ACC112 (cell line): Measurements from ENCODE around the gene TPM4.
"Not testable (repeated sequence)": the region's sequence is repeated elsewhere in the genome, so short reads cannot be mapped to it uniquely, and the experiment has no call there.

ENCODE experiments used
- H2AFZ ChIP-seq: fragments of 200-600 bp; sonication (generic); one replicate; pipeline ENCODE4 v1.6.0; 2017; ENCODE audit warnings: antibody characterized with exemption, low read length; ENCODE audit not compliant: unreplicated experiment
- H3K27ac ChIP-seq: fragments of 200-600 bp; sonication (generic); 2 replicates; pipeline ENCODE4 v1.5.1; 2014; ENCODE audit warnings: low read depth, mild to moderate bottlenecking, antibody characterized with exemption, low read length, moderate library complexity
- H3K27me3 ChIP-seq: fragments of 200-600 bp; sonication (generic); 2 replicates; pipeline ENCODE4 v1.6.1; 2014; ENCODE audit warnings: mild to moderate bottlenecking, antibody characterized with exemption, low read length, moderate library complexity, mixed read lengths; ENCODE audit not compliant: insufficient read depth
- H3K36me3 ChIP-seq: fragments of 200-600 bp; sonication (generic); 2 replicates; pipeline ENCODE4 v1.6.1; 2016; ENCODE audit warnings: mild to moderate bottlenecking, antibody characterized with exemption, low read length, moderate library complexity, mixed read lengths; ENCODE audit not compliant: insufficient read depth
- H3K4me1 ChIP-seq: fragments of 200-600 bp; sonication (generic); one replicate; pipeline ENCODE4 v1.6.1; 2016; ENCODE audit warnings: low read length, mixed read lengths; ENCODE audit not compliant: insufficient read depth, unreplicated experiment, control insufficient read depth
- H3K4me3 ChIP-seq: fragments of 200-600 bp; sonication (generic); 2 replicates; pipeline ENCODE4 v1.5.1; 2014; ENCODE audit warnings: mild to moderate bottlenecking, low read depth, low read length
- H3K79me2 ChIP-seq: fragments of 200-600 bp; sonication (generic); one replicate; pipeline ENCODE4 v1.6.0; 2016; ENCODE audit warnings: low read length; ENCODE audit not compliant: control insufficient read depth, unreplicated experiment, insufficient read depth

TPM4 gene

GRCh38 chr19:16076154-16076957 is at the start of gene TPM4:
TPM4 (plus strand) TSS chr19:16076495; CDS start chr19:16076566, 71 bp downstream.
- no peaks in the 10 kb centered on the region for H3K27me3 ChIP-seq
- peak within 1 kb of the TSS; percentile 100 for H3K27ac ChIP-seq
- H3K4me3 ChIP-seq, result peak within 1 kb of the TSS; percentile 97
- H3K4me1 ChIP-seq, result peaks cover 21% of the 10 kb centered on the region
- H3K36me3 ChIP-seq, result peaks cover 14% of the 10 kb centered on the region
- H2AFZ ChIP-seq, result no peak within 1 kb of the TSS
- peaks cover 70% of the 10 kb centered on the region for H3K79me2 ChIP-seq

GRCh38 chr19:16026756-16027155 is 49.5 kb upstream of the TPM4 start:
- Histone ChIP-seq H3K4me1 (peaks cover 3% of the 10 kb centered on the region), H3K4me3 (no peak overlapping the region), H3K27me3 (no peaks in the 10 kb centered on the region), H2AFZ (no peak overlapping the region), H3K79me2 (no peaks in the 10 kb centered on the region), H3K27ac (no peak overlapping the region), H3K36me3 (no peaks in the 10 kb centered on the region)

- H3K79me2 ChIP-seq, result no peaks in the 10 kb centered on the region
- H3K27me3 ChIP-seq, result no peaks in the 10 kb centered on the region
- peaks cover 3% of the 10 kb centered on the region for H3K4me1 ChIP-seq
- H3K4me3 ChIP-seq, result no peak overlapping the region
- H3K36me3 ChIP-seq, result no peaks in the 10 kb centered on the region
- no peak overlapping the region for H3K27ac ChIP-seq
- H2AFZ ChIP-seq, result no peak overlapping the region
These were observed 48.8 kb upstream of the TPM4 start for GRCh38 chr19:16027528-16027927.

- H3K27me3 ChIP-seq, H3K36me3 ChIP-seq, H3K4me1 ChIP-seq, H3K79me2 ChIP-seq, H2AFZ ChIP-seq, H3K4me3 ChIP-seq, H3K27ac ChIP-seq: not testable (repeated sequence)
These were observed 46.1 kb upstream of the TPM4 start for GRCh38 chr19:16030155-16030554.

GRCh38 chr19:16030964-16031871 is 45.1 kb upstream of the TPM4 start:
- Histone ChIP-seq H3K27me3 (no peaks in the 10 kb centered on the region), H2AFZ (no peak overlapping the region), H3K27ac (no peak overlapping the region)

GRCh38 chr19:16031872-16032200 is 44.5 kb upstream of the TPM4 start:
- Histone ChIP-seq H3K79me2 (no peaks in the 10 kb centered on the region), H3K4me3 (no peak overlapping the region)

More at GRCh38 chr19:16030964-16031871, 45.1 kb upstream of the TPM4 start:
- no peaks in the 10 kb centered on the region for H3K36me3 ChIP-seq
- no peak overlapping the region for H3K4me3 ChIP-seq
- no peaks in the 10 kb centered on the region for H3K79me2 ChIP-seq
- no peaks in the 10 kb centered on the region for H3K4me1 ChIP-seq

GRCh38 chr19:16032509-16033135 is 43.7 kb upstream of the TPM4 start:
- Histone ChIP-seq H3K27me3 (no peaks in the 10 kb centered on the region), H3K79me2 (no peaks in the 10 kb centered on the region), H2AFZ (no peak overlapping the region), H3K4me1 (no peaks in the 10 kb centered on the region), H3K27ac (no peak overlapping the region), H3K36me3 (no peaks in the 10 kb centered on the region), H3K4me3 (no peak overlapping the region)

More at GRCh38 chr19:16031872-16032200, 44.5 kb upstream of the TPM4 start:
- Histone ChIP-seq H3K27ac (no peak overlapping the region), H2AFZ (no peak overlapping the region), H3K4me1 (no peaks in the 10 kb centered on the region), H3K36me3 (no peaks in the 10 kb centered on the region), H3K27me3 (no peaks in the 10 kb centered on the region)

- H3K79me2 ChIP-seq, result no peaks in the 10 kb centered on the region
These were observed 43.2 kb upstream of the TPM4 start for GRCh38 chr19:16033136-16033530.

GRCh38 chr19:16033721-16034120 is 42.6 kb upstream of the TPM4 start:
- Histone ChIP-seq H3K36me3 (no peaks in the 10 kb centered on the region), H3K4me3 (no peak overlapping the region), H3K27me3 (no peaks in the 10 kb centered on the region), H3K27ac (no peak overlapping the region), H3K79me2 (no peaks in the 10 kb centered on the region), H3K4me1 (no peaks in the 10 kb centered on the region), H2AFZ (no peak overlapping the region)

More at GRCh38 chr19:16033136-16033530, 43.2 kb upstream of the TPM4 start:
- Histone ChIP-seq H3K36me3 (no peaks in the 10 kb centered on the region), H3K27ac (no peak overlapping the region), H3K4me1 (no peaks in the 10 kb centered on the region), H2AFZ (no peak overlapping the region), H3K4me3 (no peak overlapping the region), H3K27me3 (no peaks in the 10 kb centered on the region)

GRCh38 chr19:16034180-16034579 is 42.1 kb upstream of the TPM4 start:
- no peaks in the 10 kb centered on the region for H3K79me2 ChIP-seq
- H3K27me3 ChIP-seq, result no peaks in the 10 kb centered on the region
- H3K36me3 ChIP-seq, result no peaks in the 10 kb centered on the region
- H3K4me3 ChIP-seq, result no peak overlapping the region
- H3K4me1 ChIP-seq, result no peaks in the 10 kb centered on the region
- no peak overlapping the region for H3K27ac ChIP-seq
- H2AFZ ChIP-seq, result no peak overlapping the region
